Keratinocyte (primary cell): ENCODE measurements around the gene MRPL16. TPM values are rescaled to one million over a fixed set of nuclear protein-coding genes. Genes with fewer than 3 reads are reported as not detected.

Source experiments
- DNase-seq: peaks from one replicate; pipeline ENCODE4 v3.0.0-alpha.2; 2011; ENCODE audit warnings: low read depth, missing footprints, low spot score
- FAIRE-seq: peaks from 2 replicates; lab custom pipeline; 2011; peaks lifted over from hg19 to GRCh38; lab: Jason Lieb, UNC
- H2AFZ ChIP-seq: 2 replicates; pipeline ENCODE4 v1.6.0; 2012; ENCODE audit warnings: low read length, control low read depth, inconsistent platforms; ENCODE audit not compliant: control insufficient read depth
- H3K27ac ChIP-seq: 2 replicates; pipeline ENCODE4 v1.5.1; 2011; ENCODE audit warnings: low read length; ENCODE audit not compliant: control insufficient read depth, insufficient read depth
- H3K27me3 ChIP-seq: 3 replicates; pipeline ENCODE4 v1.6.0; 2011; ENCODE audit warnings: low read length; ENCODE audit not compliant: control insufficient read depth, insufficient read depth; ENCODE audit errors: extremely low read depth
- H3K36me3 ChIP-seq, 2 experiments: 2 replicates in 1 of 2; 3 replicates in 1 of 2; pipeline ENCODE4 v1.5.1; 2011; ENCODE audit warnings: low read length in 2 of 2, mild to moderate bottlenecking in 1 of 2; ENCODE audit not compliant: control insufficient read depth in 2 of 2, insufficient read depth in 2 of 2; ENCODE audit errors: extremely low read depth in 1 of 2
- H3K4me1 ChIP-seq: 3 replicates; pipeline ENCODE4 v1.5.1; 2011; ENCODE audit warnings: low read length; ENCODE audit not compliant: control insufficient read depth, insufficient read depth; ENCODE audit errors: extremely low read depth
- H3K4me2 ChIP-seq: 3 replicates; pipeline ENCODE4 v1.6.0; 2011; ENCODE audit warnings: low read depth, low read length; ENCODE audit not compliant: control insufficient read depth, insufficient read depth; ENCODE audit errors: extremely low read depth
- H3K4me3 ChIP-seq, 3 experiments: fragments of 200-600 bp in 1 of 3; sonication (generic) in 1 of 3; 2 replicates in 2 of 3; 3 replicates in 1 of 3; pipeline ENCODE4 v1.5.1; 2011 to 2016; ENCODE audit warnings: low read length in 3 of 3, mild to moderate bottlenecking in 3 of 3, control low read depth in 2 of 3, inconsistent platforms in 1 of 3, low read depth in 1 of 3, mixed read lengths in 1 of 3, mixed run types in 1 of 3, moderate library complexity in 1 of 3; ENCODE audit not compliant: control insufficient read depth in 2 of 3, insufficient read depth in 2 of 3; ENCODE audit errors: extremely low read depth in 1 of 3
- H3K79me2 ChIP-seq: 2 replicates; pipeline ENCODE4 v1.6.0; 2012; ENCODE audit warnings: low read length; ENCODE audit not compliant: control insufficient read depth, insufficient read depth
- H3K9ac ChIP-seq: 3 replicates; pipeline ENCODE4 v1.6.0; 2011; ENCODE audit warnings: low read length; ENCODE audit not compliant: control insufficient read depth, insufficient read depth; ENCODE audit errors: extremely low read depth
- H3K9me1 ChIP-seq: 3 replicates; pipeline ENCODE4 v1.6.0; 2011; ENCODE audit warnings: low read length; ENCODE audit not compliant: control insufficient read depth, insufficient read depth; ENCODE audit errors: extremely low read depth
- H3K9me3 ChIP-seq: 2 replicates; pipeline ENCODE4 v1.5.1; 2012; ENCODE audit warnings: low read depth, low read length; ENCODE audit not compliant: control insufficient read depth
- H4K20me1 ChIP-seq: 3 replicates; pipeline ENCODE4 v1.6.0; 2011; ENCODE audit warnings: low read length; ENCODE audit not compliant: control insufficient read depth, insufficient read depth; ENCODE audit errors: extremely low read depth
- CTCF ChIP-seq, 3 experiments: IDR thresholded peaks in 1 of 3; conservative IDR thresholded peaks in 1 of 3; optimal IDR thresholded peaks in 1 of 3; 2 replicates in 2 of 3; 3 replicates in 1 of 3; pipeline versions ENCODE3 to v1.5.1; 2011; ENCODE audit warnings: low read length in 3 of 3, mild to moderate bottlenecking in 3 of 3, moderate library complexity in 2 of 3, control low read depth in 1 of 3, inconsistent platforms in 1 of 3; ENCODE audit not compliant: insufficient read depth in 2 of 3; ENCODE audit errors: extremely low read depth in 1 of 3
- EZH2 ChIP-seq: IDR thresholded peaks from one replicate; pipeline ENCODE4 v1.6.1; 2012; ENCODE audit warnings: inconsistent platforms, mild to moderate bottlenecking, low read length, moderate library complexity
- dilution Hi-C: fragments of 300-500 bp; cut with MboI; formaldehyde crosslinking; loops from one replicate; pipeline ENCODE4 v1.7.0; 2020; ENCODE audit warnings: low sequenced_read_pairs; ENCODE audit not compliant: extremely low pct_ligation_motif_present
- polyA plus RNA-seq, 5 experiments: library from polyadenylated mRNA; depleted of rRNA in 3 of 5; stranded (reverse) in 3 of 5; stranded (forward) in 1 of 5; unstranded in 1 of 5; fragments of >200 nt; gene quantifications; 1 replicate in 1 of 5; 2 replicates in 3 of 5; 3 replicates in 1 of 5; pipeline versions ENCODE4 v1.2.1 to v1.2.3, GENCODE V29; 2011 to 2012; ENCODE audit warnings: missing spikeins in 2 of 5, low read depth in 1 of 5, low replicate concordance in 1 of 5

The MRPL16 gene
- polyA plus RNA-seq, 1 donor (not counting 4 experiments of a cell fraction or from before 2014, with no cell fraction given), result 72.1 TPM

- FAIRE-seq (no peak), DNase-seq (no peak)
Observed at GRCh38 chr11:59766542-59767224, 43.9 kb downstream of the MRPL16 start.

GRCh38 chr11:59765068-59765735 lies 45.4 kb downstream of the MRPL16 start:
- dilution Hi-C loops, result no loop called here
- peaks cover 25% of the 10 kb centered on the region for H4K20me1 ChIP-seq
- H3K4me1 ChIP-seq, result no peaks in the 10 kb centered on the region
- no peaks in the 10 kb centered on the region for H3K27me3 ChIP-seq
- H3K9me3 ChIP-seq, result no peaks in the 10 kb centered on the region
- H3K36me3 ChIP-seq, result peaks cover 6 to 15% of the 10 kb centered on the region in 2 experiments
- peaks cover 95% of the 10 kb centered on the region for H3K79me2 ChIP-seq
- DNase-seq, result no peak
- H2AFZ ChIP-seq, result no peak overlapping the region
- H3K27ac ChIP-seq, result no peak overlapping the region
- H3K9me1 ChIP-seq, result no peaks in the 10 kb centered on the region
- TF ChIP-seq CTCF (optimal IDR thresholded peaks at IDR 0.05 in 1 of 3, IDR thresholded peaks at IDR 0.05 in 1 of 3, conservative IDR thresholded peaks at IDR 0.05 in 1 of 3; ENCODE audit: extremely low read depth in 1 of 3, insufficient read depth in 2 of 3, low read length in 3 of 3), result no peak
- TF ChIP-seq EZH2, result no peak
- no peak overlapping the region for H3K4me2 ChIP-seq
- FAIRE-seq, result no peak
- no peak overlapping the region for H3K4me3 ChIP-seq
- H3K9ac ChIP-seq, result no peak overlapping the region

More at GRCh38 chr11:59766542-59767224, 43.9 kb downstream of the MRPL16 start:
- no peak overlapping the region for H3K4me2 ChIP-seq
- H3K9ac ChIP-seq, result no peak overlapping the region
- H3K27ac ChIP-seq, result no peak overlapping the region
- TF ChIP-seq EZH2, result no peak
- no peak for TF ChIP-seq CTCF (optimal IDR thresholded peaks at IDR 0.05 in 1 of 3, IDR thresholded peaks at IDR 0.05 in 1 of 3, conservative IDR thresholded peaks at IDR 0.05 in 1 of 3; ENCODE audit: extremely low read depth in 1 of 3, insufficient read depth in 2 of 3, low read length in 3 of 3)
- peaks cover 92% of the 10 kb centered on the region for H3K79me2 ChIP-seq
- H3K36me3 ChIP-seq, result peaks cover 6 to 10% of the 10 kb centered on the region in 2 experiments
- H3K4me1 ChIP-seq, result no peaks in the 10 kb centered on the region
- H2AFZ ChIP-seq, result no peak overlapping the region
- H3K4me3 ChIP-seq, result no peak overlapping the region
- H3K9me3 ChIP-seq, result no peaks in the 10 kb centered on the region
- dilution Hi-C loops, result no loop called here
- no peaks in the 10 kb centered on the region for H3K9me1 ChIP-seq
- peaks cover 25% of the 10 kb centered on the region for H4K20me1 ChIP-seq
- H3K27me3 ChIP-seq, result no peaks in the 10 kb centered on the region
